WTC11 (cell line): ENCODE data around the gene OVAAL. TPM values are rescaled to one million over a fixed set of nuclear protein-coding genes. Genes with fewer than 3 reads are reported as not detected.

Source experiments
- ATAC-seq: fragments of 200-7000 bp; cut with Tn5 transposase; 2 replicates; pipeline ENCODE4 v1.10.0; 2021; ENCODE audit warnings: mild to moderate bottlenecking, moderate library complexity
- CTCF ChIA-PET: fragments of 300-600 bp; sonication (Branson Sonifier 250); formaldehyde crosslinking; loops from one replicate; lab custom pipeline; 2021; ENCODE audit warnings: antibody characterized with exemption; lab: Charles Lee
- POLR2A ChIA-PET: fragments of 350-600 bp; sonication (Branson Sonifier 250); formaldehyde crosslinking; loops from one replicate; lab custom pipeline; 2021; ENCODE audit warnings: antibody characterized with exemption; lab: Charles Lee
- DNase-seq: peaks from one replicate; pipeline ENCODE4 v3.0.0; 2021; ENCODE audit warnings: low spot score
- H3K27ac Mint-ChIP-seq: 2 replicates; pipeline ENCODE4 v1.8.0; 2021; ENCODE audit warnings: mixed read lengths
- H3K27me3 Mint-ChIP-seq: 2 replicates; pipeline ENCODE4 v1.8.0; 2021; ENCODE audit warnings: low read depth, mild to moderate bottlenecking, moderate library complexity, mixed read lengths
- H3K36me3 Mint-ChIP-seq: 2 replicates; pipeline ENCODE4 v1.8.0; 2021; ENCODE audit warnings: mixed read lengths
- H3K4me1 Mint-ChIP-seq: 2 replicates; pipeline ENCODE4 v1.8.0; 2022; ENCODE audit warnings: mixed read lengths
- H3K4me3 Mint-ChIP-seq: 2 replicates; pipeline ENCODE4 v1.8.0; 2021; ENCODE audit warnings: mild to moderate bottlenecking, moderate library complexity, mixed read lengths
- H3K9me3 Mint-ChIP-seq: 2 replicates; pipeline ENCODE4 v1.8.0; 2021; ENCODE audit warnings: mixed read lengths
- FOXJ3 ChIP-seq: sonication (generic); formaldehyde crosslinking; IDR thresholded peaks from 2 replicates; pipeline ENCODE4 v1.9.0; 2021; ENCODE audit warnings: missing genetic modification reagents, mild to moderate bottlenecking, borderline replicate concordance
- JUN ChIP-seq: sonication (generic); formaldehyde crosslinking; IDR thresholded peaks from 2 replicates; pipeline ENCODE4 v1.8.0; 2023; ENCODE audit warnings: mild to moderate bottlenecking, missing genetic modification reagents
- OVOL2 ChIP-seq: fragments of 250-450 bp; sonication (Bioruptor Pico); IDR thresholded peaks from 2 replicates; pipeline ENCODE4 v1.9.0; 2021; ENCODE audit warnings: mild to moderate bottlenecking, borderline replicate concordance
- PRRX2 ChIP-seq: fragments of 250-450 bp; sonication (Bioruptor Pico); IDR thresholded peaks from 2 replicates; pipeline ENCODE4 v1.8.0; 2021; ENCODE audit warnings: mild to moderate bottlenecking
- RELA ChIP-seq: sonication (generic); formaldehyde crosslinking; IDR thresholded peaks from 2 replicates; pipeline ENCODE4 v1.8.1; 2022; ENCODE audit warnings: missing genetic modification reagents, mild to moderate bottlenecking, borderline replicate concordance
- ZBTB21 ChIP-seq: sonication (generic); formaldehyde crosslinking; IDR thresholded peaks from 2 replicates; pipeline ENCODE4 v1.8.1; 2023; ENCODE audit warnings: mild to moderate bottlenecking, missing genetic modification reagents, borderline replicate concordance
- ZNF138 ChIP-seq: sonication (generic); formaldehyde crosslinking; conservative IDR thresholded peaks from 2 replicates; pipeline ENCODE4 v1.8.1; 2022; ENCODE audit warnings: mild to moderate bottlenecking, moderate library complexity, missing genetic modification reagents
- ZNF671 ChIP-seq: fragments of 250-450 bp; sonication (Bioruptor Pico); IDR thresholded peaks from 2 replicates; pipeline ENCODE4 v1.8.0; 2021; ENCODE audit warnings: mild to moderate bottlenecking
- total RNA-seq: library from RNA; stranded (reverse); gene quantifications from 3 replicates; pipeline ENCODE4 v1.2.3, GENCODE V29; 2021
- TF ChIP-seq, protein P1 (sequence below): sonication (generic); formaldehyde crosslinking; IDR thresholded peaks from 2 replicates; pipeline ENCODE4 v1.8.1; 2023; ENCODE audit warnings: mild to moderate bottlenecking, moderate library complexity, missing genetic modification reagents
- TF ChIP-seq, protein P2 (sequence below): sonication (generic); formaldehyde crosslinking; IDR thresholded peaks from 2 replicates; pipeline ENCODE4 v1.8.0; 2023; ENCODE audit warnings: mild to moderate bottlenecking, missing genetic modification reagents
- TF ChIP-seq, protein P3 (sequence below): sonication (generic); formaldehyde crosslinking; IDR thresholded peaks from 2 replicates; pipeline ENCODE4 v1.8.0; 2023; ENCODE audit warnings: missing genetic modification reagents
- TF ChIP-seq, protein P4 (sequence below): fragments of 250-450 bp; sonication (Bioruptor Pico); IDR thresholded peaks from 2 replicates; pipeline ENCODE4 v2.1.2; 2022; ENCODE audit warnings: mild to moderate bottlenecking, moderate library complexity

The OVAAL gene
- total RNA-seq, 1 experiment from 2014 or later: not detected

DNA sequence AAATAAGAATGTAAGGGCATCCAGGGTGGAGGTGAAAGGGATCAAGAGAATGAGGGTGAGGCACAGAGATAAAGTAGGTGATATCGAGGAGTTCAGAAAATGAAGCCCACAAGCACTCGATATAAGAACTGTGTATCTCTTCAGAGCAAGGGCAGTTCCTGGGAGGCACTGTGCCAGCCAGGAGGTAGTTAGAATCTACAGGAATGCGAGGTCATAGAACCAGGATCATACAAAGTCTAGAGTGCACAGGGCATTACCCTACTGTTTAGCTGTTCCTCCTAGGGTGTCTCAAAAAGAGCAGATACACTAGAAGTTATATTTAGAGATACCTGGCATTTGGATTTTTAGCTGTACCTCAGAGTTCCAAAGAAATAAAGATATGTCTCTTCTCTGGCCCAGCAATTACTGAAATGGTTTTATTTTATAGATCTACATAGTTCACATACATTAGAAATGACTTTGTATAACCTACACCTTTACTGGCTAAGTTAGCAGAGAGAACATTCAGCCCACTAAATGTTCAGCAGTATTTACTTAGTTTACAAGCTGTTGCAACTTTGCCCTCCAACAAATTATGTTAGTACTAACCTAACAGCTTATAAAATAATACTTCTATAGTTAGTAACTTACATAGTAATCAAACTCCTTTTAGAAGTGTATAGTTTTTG, 1.6 kb downstream of the OVAAL start (continued):
- TF ChIP-seq, protein P1, sequence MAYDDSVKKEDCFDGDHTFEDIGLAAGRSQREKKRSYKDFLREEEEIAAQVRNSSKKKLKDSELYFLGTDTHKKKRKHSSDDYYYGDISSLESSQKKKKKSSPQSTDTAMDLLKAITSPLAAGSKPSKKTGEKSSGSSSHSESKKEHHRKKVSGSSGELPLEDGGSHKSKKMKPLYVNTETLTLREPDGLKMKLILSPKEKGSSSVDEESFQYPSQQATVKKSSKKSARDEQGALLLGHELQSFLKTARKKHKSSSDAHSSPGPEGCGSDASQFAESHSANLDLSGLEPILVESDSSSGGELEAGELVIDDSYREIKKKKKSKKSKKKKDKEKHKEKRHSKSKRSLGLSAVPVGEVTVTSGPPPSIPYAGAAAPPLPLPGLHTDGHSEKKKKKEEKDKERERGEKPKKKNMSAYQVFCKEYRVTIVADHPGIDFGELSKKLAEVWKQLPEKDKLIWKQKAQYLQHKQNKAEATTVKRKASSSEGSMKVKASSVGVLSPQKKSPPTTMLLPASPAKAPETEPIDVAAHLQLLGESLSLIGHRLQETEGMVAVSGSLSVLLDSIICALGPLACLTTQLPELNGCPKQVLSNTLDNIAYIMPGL (CRISPR knock-in tag): no peak
- TF ChIP-seq OVOL2: no peak
- TF ChIP-seq ZNF138 (CRISPR knock-in tag): no peak

DNA sequence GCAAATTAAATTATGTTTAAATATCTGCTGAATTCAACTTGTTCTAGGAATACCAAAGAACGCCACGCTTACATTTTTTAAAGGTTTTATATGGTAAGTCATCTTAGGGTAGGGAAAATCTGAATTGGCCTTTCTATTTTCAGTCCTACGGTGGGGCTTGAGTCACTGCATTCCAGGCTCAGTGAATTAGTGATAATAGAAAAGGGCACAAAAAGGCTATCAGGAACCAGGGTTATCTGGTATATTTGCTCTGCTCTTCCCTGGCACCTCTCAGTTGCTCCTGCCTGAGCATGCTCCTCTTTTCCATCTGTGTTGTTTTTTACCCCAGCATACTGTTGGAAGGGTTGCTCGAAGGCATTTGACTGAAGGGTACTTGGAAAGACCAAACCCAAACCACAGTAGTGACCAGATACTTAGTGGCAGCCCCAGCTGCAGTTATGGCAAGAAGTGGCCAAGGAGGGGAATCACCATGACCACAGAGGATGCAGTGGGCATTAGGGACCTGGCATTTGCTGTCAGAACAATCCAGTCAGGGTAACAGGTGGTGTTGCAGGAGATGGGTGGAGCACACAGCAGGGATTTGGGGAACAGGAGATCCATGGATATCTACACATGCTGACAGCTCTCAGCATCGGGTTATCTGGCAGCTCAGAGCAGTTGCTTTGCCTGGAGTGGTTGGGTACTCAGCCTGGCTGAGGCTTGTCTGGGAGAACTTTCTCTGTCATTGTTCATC, 2.3 kb downstream of the OVAAL start:
- Mint-ChIP-seq H3K27me3 (no peaks in the 10 kb centered on the region), H3K4me3 (no peak overlapping the region), H3K36me3 (peaks cover 3% of the 10 kb centered on the region), H3K9me3 (peaks cover 17% of the 10 kb centered on the region), H3K27ac (no peak overlapping the region), H3K4me1 (no peaks in the 10 kb centered on the region; the same call in 1 of the 2 replicates)
- ChIA-PET POLR2A (no interaction called here), CTCF (no interaction called here)
- DNase-seq (no peak), ATAC-seq (no peak)
- TF ChIP-seq PRRX2 (no peak), ZNF138 (CRISPR knock-in tag) (no peak), FOXJ3 (CRISPR knock-in tag) (no peak), RELA (no peak)
- TF ChIP-seq, protein P2, sequence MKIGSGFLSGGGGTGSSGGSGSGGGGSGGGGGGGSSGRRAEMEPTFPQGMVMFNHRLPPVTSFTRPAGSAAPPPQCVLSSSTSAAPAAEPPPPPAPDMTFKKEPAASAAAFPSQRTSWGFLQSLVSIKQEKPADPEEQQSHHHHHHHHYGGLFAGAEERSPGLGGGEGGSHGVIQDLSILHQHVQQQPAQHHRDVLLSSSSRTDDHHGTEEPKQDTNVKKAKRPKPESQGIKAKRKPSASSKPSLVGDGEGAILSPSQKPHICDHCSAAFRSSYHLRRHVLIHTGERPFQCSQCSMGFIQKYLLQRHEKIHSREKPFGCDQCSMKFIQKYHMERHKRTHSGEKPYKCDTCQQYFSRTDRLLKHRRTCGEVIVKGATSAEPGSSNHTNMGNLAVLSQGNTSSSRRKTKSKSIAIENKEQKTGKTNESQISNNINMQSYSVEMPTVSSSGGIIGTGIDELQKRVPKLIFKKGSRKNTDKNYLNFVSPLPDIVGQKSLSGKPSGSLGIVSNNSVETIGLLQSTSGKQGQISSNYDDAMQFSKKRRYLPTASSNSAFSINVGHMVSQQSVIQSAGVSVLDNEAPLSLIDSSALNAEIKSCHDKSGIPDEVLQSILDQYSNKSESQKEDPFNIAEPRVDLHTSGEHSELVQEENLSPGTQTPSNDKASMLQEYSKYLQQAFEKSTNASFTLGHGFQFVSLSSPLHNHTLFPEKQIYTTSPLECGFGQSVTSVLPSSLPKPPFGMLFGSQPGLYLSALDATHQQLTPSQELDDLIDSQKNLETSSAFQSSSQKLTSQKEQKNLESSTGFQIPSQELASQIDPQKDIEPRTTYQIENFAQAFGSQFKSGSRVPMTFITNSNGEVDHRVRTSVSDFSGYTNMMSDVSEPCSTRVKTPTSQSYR (CRISPR knock-in tag): no peak
- TF ChIP-seq, protein P3, sequence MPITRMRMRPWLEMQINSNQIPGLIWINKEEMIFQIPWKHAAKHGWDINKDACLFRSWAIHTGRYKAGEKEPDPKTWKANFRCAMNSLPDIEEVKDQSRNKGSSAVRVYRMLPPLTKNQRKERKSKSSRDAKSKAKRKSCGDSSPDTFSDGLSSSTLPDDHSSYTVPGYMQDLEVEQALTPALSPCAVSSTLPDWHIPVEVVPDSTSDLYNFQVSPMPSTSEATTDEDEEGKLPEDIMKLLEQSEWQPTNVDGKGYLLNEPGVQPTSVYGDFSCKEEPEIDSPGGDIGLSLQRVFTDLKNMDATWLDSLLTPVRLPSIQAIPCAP (CRISPR knock-in tag): no peak
- TF ChIP-seq, protein P4, sequence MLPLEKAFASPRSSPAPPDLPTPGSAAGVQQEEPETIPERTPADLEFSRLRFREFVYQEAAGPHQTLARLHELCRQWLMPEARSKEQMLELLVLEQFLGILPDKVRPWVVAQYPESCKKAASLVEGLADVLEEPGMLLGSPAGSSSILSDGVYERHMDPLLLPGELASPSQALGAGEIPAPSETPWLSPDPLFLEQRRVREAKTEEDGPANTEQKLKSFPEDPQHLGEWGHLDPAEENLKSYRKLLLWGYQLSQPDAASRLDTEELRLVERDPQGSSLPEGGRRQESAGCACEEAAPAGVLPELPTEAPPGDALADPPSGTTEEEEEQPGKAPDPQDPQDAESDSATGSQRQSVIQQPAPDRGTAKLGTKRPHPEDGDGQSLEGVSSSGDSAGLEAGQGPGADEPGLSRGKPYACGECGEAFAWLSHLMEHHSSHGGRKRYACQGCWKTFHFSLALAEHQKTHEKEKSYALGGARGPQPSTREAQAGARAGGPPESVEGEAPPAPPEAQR (CRISPR knock-in tag): no peak

DNA sequence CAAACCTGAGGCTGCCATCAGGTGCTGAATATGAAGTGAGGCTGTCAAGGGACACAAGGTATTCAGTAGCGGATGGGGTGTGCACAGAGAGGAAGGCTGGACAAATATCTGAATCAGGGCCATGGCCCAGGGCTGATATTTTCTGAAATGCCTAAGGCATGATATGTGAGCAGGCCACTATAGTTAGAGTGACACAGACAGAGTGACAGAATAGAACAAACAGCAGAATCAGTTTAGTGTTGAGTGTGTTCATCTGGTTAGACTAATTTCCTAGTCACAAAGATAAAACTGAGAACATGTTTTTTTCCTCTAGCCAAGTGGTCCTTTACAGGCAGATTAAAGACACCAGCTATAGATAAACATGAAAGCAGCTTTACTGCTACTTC, 3.9 kb downstream of the OVAAL start:
- no peak overlapping the region for H3K27ac Mint-ChIP-seq
- ChIA-PET CTCF (interaction anchor here (0.6 kb wide), 1 partner anchor 10 kb away, joined by 3 read pairs; no protein-coding TSS in a partner anchor), POLR2A (no interaction called here)
- H3K4me1 Mint-ChIP-seq: no peaks in the 10 kb centered on the region; the same call in 1 of the 2 replicates
- DNase-seq: no peak
- no peak overlapping the region for H3K4me3 Mint-ChIP-seq
- H3K36me3 Mint-ChIP-seq: peaks cover 3% of the 10 kb centered on the region
- no peaks in the 10 kb centered on the region for H3K27me3 Mint-ChIP-seq
- H3K9me3 Mint-ChIP-seq: peaks cover 17% of the 10 kb centered on the region
- TF ChIP-seq ZBTB21 (no peak), JUN (no peak), ZNF671 (CRISPR knock-in tag) (no peak)
- ATAC-seq: no peak
